Inflammatory macrophage treated with lipopolysaccharide for 4 hours (primary cell): ENCODE measurements around the gene PPP1R3G.

Experiments used
- DNase-seq: peaks from one replicate; pipeline ENCODE4 v3.0.0-alpha.2; 2020

Gene PPP1R3G

DNA sequence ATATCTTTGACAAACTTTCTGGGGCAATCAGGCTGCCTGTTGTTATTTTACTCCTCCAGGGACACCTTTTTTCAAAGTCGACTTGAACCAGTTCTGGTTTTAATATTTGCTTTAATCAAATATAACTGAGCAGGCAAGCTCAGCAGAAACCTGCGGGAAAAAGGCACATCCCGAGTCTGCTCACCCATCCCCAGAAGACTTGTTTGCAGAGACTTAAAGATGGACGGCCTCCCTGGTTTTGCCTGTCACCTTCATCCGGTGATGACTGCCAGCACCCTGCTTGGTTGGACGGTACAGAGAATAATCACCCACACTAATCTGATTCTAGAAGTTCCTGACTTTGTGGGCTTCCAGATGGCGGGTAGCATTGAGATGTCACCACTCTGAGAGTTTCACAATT lies 36.8 kb downstream of the PPP1R3G start:
- no peak for DNase-seq

- no peak for DNase-seq
Observed at GRCh38 chr6:5122504-5123112, 37.5 kb downstream of the PPP1R3G start.

- DNase-seq = no peak
Observed at GRCh38 chr6:5123296-5124143, 38.4 kb downstream of the PPP1R3G start.

DNA sequence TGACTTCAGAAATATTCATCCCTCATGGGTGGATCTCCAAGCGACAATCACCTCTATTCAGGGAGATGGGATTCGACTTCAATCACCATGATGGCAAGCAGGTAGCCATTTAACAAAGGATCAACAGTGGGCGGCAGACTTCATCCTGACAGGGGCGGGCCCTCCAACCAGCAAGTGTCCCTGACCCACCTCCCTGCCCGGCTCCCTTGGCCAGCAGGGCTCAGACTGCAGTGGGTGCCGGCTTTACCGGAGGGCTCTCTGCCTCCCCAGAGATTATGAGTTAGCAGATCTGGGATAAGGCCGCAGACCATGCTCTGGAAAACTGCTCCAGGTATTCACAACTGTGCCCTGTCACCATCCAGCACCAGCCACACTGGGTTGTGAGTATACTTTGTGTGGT lies 39.4 kb downstream of the PPP1R3G start:
- no peak for DNase-seq

- DNase-seq = no peak
Observed at GRCh38 chr6:5125152-5126006, 40.2 kb downstream of the PPP1R3G start.

DNA sequence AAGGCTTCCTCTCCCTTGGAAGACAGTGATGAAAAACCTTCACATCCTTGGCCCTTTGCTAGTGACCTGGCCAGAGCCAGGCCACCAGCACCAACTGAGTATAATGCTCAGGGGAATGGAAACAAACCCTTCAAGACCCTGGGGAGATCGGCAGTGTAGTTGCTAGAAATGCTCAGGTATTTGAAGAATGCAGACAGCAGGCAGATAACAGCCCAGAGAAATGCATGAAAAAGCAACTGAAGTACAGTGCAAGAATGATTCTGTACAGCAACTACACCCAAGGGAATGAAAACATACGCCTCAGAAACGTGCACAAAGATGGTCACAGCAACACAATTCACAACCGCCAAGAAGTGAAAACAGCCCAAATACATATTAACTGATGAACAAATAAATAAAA lies 41.1 kb downstream of the PPP1R3G start:
- DNase-seq = no peak

- no peak for DNase-seq
Observed at GRCh38 chr6:5127106-5127687, 42.1 kb downstream of the PPP1R3G start.

GRCh38 chr6:5128351-5128750 lies 43.2 kb downstream of the PPP1R3G start:
- DNase-seq = no peak

- no peak for DNase-seq
Observed at GRCh38 chr6:5130135-5130866, 45.2 kb downstream of the PPP1R3G start.

DNA sequence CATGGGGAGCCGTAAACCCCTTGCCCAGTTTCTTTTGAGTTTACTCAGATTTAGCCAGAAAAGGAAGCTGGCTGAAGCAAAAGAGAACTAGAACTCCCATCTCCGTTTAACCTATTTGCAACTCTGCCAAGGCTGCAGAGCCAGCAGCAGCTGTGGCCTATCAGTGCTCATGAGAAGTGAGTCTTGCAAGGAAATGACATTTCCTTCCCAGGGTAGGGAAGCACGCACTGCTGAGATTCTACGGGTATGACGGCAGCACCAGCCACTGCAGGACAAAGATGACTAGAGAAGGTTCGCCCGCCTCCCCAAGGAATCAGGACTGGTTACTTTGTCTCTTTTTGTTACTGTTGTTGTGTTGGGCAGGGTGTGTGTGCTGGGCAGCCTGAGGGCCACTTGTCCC lies 47.6 kb downstream of the PPP1R3G start:
- peak; percentile 70 for DNase-seq

DNA sequence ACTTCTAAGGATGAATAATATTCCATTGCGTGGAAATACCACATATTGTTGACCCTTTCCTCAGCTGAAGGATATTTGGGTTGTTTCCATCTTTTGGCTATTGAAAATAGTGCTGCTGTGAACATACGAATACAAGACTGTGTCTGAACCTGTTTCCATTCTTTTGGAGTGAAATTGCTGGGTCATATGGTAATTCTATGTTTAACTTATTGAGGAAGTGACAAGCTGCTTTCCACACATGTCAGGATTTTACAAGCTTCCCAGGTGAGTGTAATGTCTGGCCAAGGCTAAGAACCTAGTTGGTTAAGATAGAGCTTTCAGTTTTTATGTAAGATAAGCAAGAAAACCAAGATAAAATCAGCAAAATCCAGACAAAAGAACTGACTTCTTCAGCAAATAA lies 48.8 kb downstream of the PPP1R3G start:
- DNase-seq = no peak

DNA sequence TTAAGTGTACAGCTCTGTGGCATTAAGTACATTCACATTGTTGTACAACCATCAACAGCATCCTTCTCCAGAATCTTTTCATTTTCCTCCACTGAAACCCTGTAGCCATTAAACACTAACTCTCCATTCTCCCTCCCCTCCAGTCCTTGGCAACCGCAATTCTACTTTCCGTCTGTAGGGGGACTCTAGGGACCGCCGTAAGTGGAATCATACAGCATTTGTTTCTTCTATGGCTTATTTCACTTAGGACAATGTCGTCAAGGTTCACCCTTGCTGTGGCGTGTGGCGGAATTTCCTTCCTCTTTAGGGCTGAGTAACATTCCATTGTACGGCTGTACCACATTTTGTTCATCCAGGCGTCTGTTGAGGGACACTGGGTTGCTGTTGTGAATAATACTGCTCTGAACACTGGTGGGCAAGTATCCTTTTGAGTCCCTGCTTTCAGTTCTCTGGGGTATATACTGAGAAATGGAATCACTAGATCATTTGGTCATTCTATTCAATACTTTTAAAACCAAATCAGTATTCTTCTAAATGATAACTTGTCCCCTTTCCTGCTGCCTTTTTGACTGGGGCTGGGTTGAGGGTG lies 50.7 kb downstream of the PPP1R3G start:
- peak; percentile 37 for DNase-seq

DNA sequence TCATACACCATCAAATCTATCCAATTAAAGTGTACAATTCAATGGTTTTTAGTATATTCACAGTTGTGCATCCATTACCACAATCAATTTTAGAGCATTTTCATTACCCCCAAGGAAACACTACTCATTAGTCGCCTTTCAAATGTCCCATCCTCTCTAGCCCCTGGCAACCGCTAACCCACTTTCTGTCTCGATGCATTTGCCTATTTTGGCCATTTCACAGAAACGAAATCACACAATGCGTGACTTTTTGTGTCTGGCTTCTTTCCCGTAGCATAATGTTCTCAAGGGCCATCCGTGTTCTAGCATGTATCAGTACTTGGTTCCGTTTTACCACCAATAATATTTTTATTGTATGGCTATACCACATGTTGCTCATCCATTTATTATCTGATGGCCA lies 51.7 kb downstream of the PPP1R3G start:
- no peak for DNase-seq
